BE2C (cell line): Measurements from ENCODE around the gene IGSF6.

Experiments used
- DNase-seq: peaks from one replicate; pipeline ENCODE4 v3.0.0-alpha.2; 2020
- H3K27me3 ChIP-seq: fragments of 250-450 bp; sonication (Bioruptor Pico); 2 replicates; pipeline ENCODE4 v1.5.1; 2020; ENCODE audit warnings: mild to moderate bottlenecking
- H3K36me3 ChIP-seq: fragments of 250-450 bp; sonication (Bioruptor Pico); 2 replicates; pipeline ENCODE4 v1.5.1; 2020; ENCODE audit warnings: mild to moderate bottlenecking
- H3K4me1 ChIP-seq: fragments of 250-450 bp; sonication (Bioruptor Pico); 2 replicates; pipeline ENCODE4 v1.5.1; 2020
- H3K4me3 ChIP-seq: 2 replicates; pipeline ENCODE4 v1.5.1; 2011; ENCODE audit warnings: low read depth, low read length
- H3K9me3 ChIP-seq: fragments of 250-450 bp; sonication (Bioruptor Pico); 2 replicates; pipeline ENCODE4 v1.5.1; 2020
- TF ChIP-seq, protein P1 (sequence below): IDR thresholded peaks from 2 replicates; pipeline ENCODE4 v1.5.1; 2012; ENCODE audit warnings: mild to moderate bottlenecking, low read depth, low read length

IGSF6 gene

GRCh38 chr16:21667575-21667974 is 15.2 kb upstream of the IGSF6 start:
- Histone ChIP-seq H3K4me3 (no peak overlapping the region), H3K36me3 (no peaks in the 10 kb centered on the region), H3K9me3 (no peaks in the 10 kb centered on the region), H3K4me1 (no peaks in the 10 kb centered on the region), H3K27me3 (peaks cover 7% of the 10 kb centered on the region; the same call in 1 of the 2 replicates)
- TF ChIP-seq, protein P1, sequence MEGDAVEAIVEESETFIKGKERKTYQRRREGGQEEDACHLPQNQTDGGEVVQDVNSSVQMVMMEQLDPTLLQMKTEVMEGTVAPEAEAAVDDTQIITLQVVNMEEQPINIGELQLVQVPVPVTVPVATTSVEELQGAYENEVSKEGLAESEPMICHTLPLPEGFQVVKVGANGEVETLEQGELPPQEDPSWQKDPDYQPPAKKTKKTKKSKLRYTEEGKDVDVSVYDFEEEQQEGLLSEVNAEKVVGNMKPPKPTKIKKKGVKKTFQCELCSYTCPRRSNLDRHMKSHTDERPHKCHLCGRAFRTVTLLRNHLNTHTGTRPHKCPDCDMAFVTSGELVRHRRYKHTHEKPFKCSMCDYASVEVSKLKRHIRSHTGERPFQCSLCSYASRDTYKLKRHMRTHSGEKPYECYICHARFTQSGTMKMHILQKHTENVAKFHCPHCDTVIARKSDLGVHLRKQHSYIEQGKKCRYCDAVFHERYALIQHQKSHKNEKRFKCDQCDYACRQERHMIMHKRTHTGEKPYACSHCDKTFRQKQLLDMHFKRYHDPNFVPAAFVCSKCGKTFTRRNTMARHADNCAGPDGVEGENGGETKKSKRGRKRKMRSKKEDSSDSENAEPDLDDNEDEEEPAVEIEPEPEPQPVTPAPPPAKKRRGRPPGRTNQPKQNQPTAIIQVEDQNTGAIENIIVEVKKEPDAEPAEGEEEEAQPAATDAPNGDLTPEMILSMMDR, result no peak
- no peak for DNase-seq

DNA sequence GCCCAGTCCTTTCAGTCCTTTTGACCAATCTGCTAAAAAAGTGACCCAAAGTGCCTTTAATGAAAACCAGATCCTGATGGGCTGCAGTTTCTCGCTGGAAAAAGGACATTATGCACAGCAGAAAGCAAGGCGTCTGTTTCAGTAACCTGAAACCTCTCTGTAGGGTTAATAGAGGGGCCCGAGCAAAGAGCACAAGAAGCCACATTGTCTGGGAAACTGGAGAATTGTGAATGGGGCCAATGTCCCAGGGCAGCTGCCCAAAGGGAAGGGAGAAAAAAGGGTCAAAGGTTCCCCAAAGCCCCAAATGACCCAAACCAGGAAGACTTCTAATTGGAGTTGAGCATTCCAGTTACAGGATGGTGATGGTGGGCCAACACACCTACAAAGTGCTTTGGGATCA is 14.4 kb upstream of the IGSF6 start:
- TF ChIP-seq, protein P1, result no peak
- H3K4me3 ChIP-seq, result no peak overlapping the region
- DNase-seq, result no peak
- H3K27me3 ChIP-seq, result peaks cover 7% of the 10 kb centered on the region; the same call in 1 of the 2 replicates
- H3K36me3 ChIP-seq, result no peaks in the 10 kb centered on the region
- no peaks in the 10 kb centered on the region for H3K9me3 ChIP-seq
- no peaks in the 10 kb centered on the region for H3K4me1 ChIP-seq

- Histone ChIP-seq H3K4me3 (no peak overlapping the region), H3K27me3 (peaks cover 7% of the 10 kb centered on the region; the same call in 1 of the 2 replicates), H3K36me3 (no peaks in the 10 kb centered on the region), H3K4me1 (no peaks in the 10 kb centered on the region), H3K9me3 (no peaks in the 10 kb centered on the region)
- TF ChIP-seq, protein P1, result no peak
- no peak for DNase-seq
Measured at GRCh38 chr16:21664801-21665492, 12.5 kb upstream of the IGSF6 start.

- peak; percentile 33 for DNase-seq
- TF ChIP-seq, protein P1, result no peak
- peaks cover 7% of the 10 kb centered on the region; the same call in 1 of the 2 replicates for H3K27me3 ChIP-seq
- H3K9me3 ChIP-seq, result no peaks in the 10 kb centered on the region
- H3K36me3 ChIP-seq, result no peaks in the 10 kb centered on the region; the same call in 1 of the 2 replicates
- no peaks in the 10 kb centered on the region for H3K4me1 ChIP-seq
- no peak within 1 kb of the TSS for H3K4me3 ChIP-seq
Measured at GRCh38 chr16:21663889-21664647, 11.7 kb upstream of the IGSF6 start, which contains the start of gene OTOA. TSS of gene OTOA (plus strand) at chr16:21663968. CDS start at chr16:21678515, 14,547 bp downstream.

GRCh38 chr16:21659124-21659523 is 6.7 kb upstream of the IGSF6 start:
- no peak for DNase-seq
- H3K27me3 ChIP-seq, result peaks cover 6% of the 10 kb centered on the region; the same call in 1 of the 2 replicates
- TF ChIP-seq, protein P1, result no peak
- H3K9me3 ChIP-seq, result no peaks in the 10 kb centered on the region
- H3K4me3 ChIP-seq, result no peak overlapping the region
- no peaks in the 10 kb centered on the region; the same call in 1 of the 2 replicates for H3K4me1 ChIP-seq
- peaks cover 8% of the 10 kb centered on the region for H3K36me3 ChIP-seq
